ENCODE measurements around the gene IQGAP1. TPM values are rescaled to one million over a fixed set of nuclear protein-coding genes. Genes with fewer than 3 reads are reported as not detected.

Gene IQGAP1
- total and polyA plus RNA-seq, 2 of the 13 experiments (the other 11 are each of a cell fraction or from before 2014, with no cell fraction given): 29.5 to 37.9 TPM

GRCh38 chr15:90529371-90530249 is 141.6 kb downstream of the IQGAP1 start, which contains the start of gene CRTC3 (continued):
- no peak for TF ChIP-seq ZBTB10 (CRISPR knock-in tag; IDR thresholded peaks at IDR 0.05; ENCODE audit: borderline replicate concordance)
- TF ChIP-seq ZFX (CRISPR knock-in tag; IDR thresholded peaks at IDR 0.05; ENCODE audit: low read depth): peak; percentile 84
- 0 out of 2 replicates have a peak, but pooled peaks have one; percentile 19 for TF ChIP-seq PAX8 (CRISPR knock-in tag; IDR thresholded peaks at IDR 0.05; ENCODE audit: borderline replicate concordance)
- TF ChIP-seq WIZ (CRISPR knock-in tag; IDR thresholded peaks at IDR 0.05): no peak
- TF ChIP-seq PRDM15 (CRISPR knock-in tag; IDR thresholded peaks at IDR 0.05): no peak
- 0 out of 2 replicates have a peak, but pooled peaks have one; percentile 53 for TF ChIP-seq ZNF552 (CRISPR knock-in tag; IDR thresholded peaks at IDR 0.05; ENCODE audit: borderline replicate concordance)
- TF ChIP-seq RBFOX2 (IDR thresholded peaks at IDR 0.05; ENCODE audit: low read depth, low read length): peak; percentile 59; the same call in 1 of the 2 replicates
- TF ChIP-seq ZNF883 (CRISPR knock-in tag; IDR thresholded peaks at IDR 0.05; ENCODE audit: not compliant biosample characterization): no peak
- 0 out of 2 replicates have a peak, but pooled peaks have one; percentile 49 for TF ChIP-seq ZNF564 (CRISPR knock-in tag; IDR thresholded peaks at IDR 0.05)
- 0 out of 2 replicates have a peak, but pooled peaks have one; percentile 67 for TF ChIP-seq ZBTB42 (CRISPR knock-in tag; IDR thresholded peaks at IDR 0.05)
- no peak for TF ChIP-seq ZNF121 (CRISPR knock-in tag; IDR thresholded peaks at IDR 0.05)
- TF ChIP-seq ZNF891 (CRISPR knock-in tag; IDR thresholded peaks at IDR 0.05): peak; percentile 25; the same call in 1 of the 2 replicates
- TF ChIP-seq RAD21 (CRISPR knock-in tag; IDR thresholded peaks at IDR 0.05): peak; percentile 20; the same call in 1 of the 2 replicates
- TF ChIP-seq TCF12 (IDR thresholded peaks at IDR 0.05): no peak
- TF ChIP-seq TCF12 (CRISPR knock-in tag; IDR thresholded peaks at IDR 0.05): peak; percentile 15; the same call in 1 of the 2 replicates
- 0 out of 2 replicates have a peak, but pooled peaks have one; percentile 3 for TF ChIP-seq ZFYVE20 (CRISPR knock-in tag; IDR thresholded peaks at IDR 0.05; ENCODE audit: borderline replicate concordance, low read depth)
- peak; percentile 50; the same call in 1 of the 2 replicates for TF ChIP-seq YEATS4 (CRISPR knock-in tag; IDR thresholded peaks at IDR 0.05; ENCODE audit: borderline replicate concordance)
- no peak; the same call in 1 of the 2 replicates for TF ChIP-seq BCL3 (CRISPR knock-in tag; IDR thresholded peaks at IDR 0.05)
- TF ChIP-seq GABPA (IDR thresholded peaks at IDR 0.05; ENCODE audit: low read depth, low read length): no peak
- no peak for TF ChIP-seq GABPA (CRISPR knock-in tag; IDR thresholded peaks at IDR 0.05; ENCODE audit: low read depth)
- TF ChIP-seq HES4 (CRISPR knock-in tag; IDR thresholded peaks at IDR 0.05; ENCODE audit: borderline replicate concordance): 0 out of 2 replicates have a peak, but pooled peaks have one; percentile 14

Measured in HepG2 (cell line).